DMS153 treated with DMSO at 0.1 percent for 48 hours (cell line): ENCODE results near the gene SYT2.

ENCODE experiments used
- DNase-seq: peaks from one replicate; lab custom pipeline; 2025; ENCODE audit not compliant: unreplicated experiment; lab: John Stamatoyannopoulos, UW

The SYT2 gene

DNA sequence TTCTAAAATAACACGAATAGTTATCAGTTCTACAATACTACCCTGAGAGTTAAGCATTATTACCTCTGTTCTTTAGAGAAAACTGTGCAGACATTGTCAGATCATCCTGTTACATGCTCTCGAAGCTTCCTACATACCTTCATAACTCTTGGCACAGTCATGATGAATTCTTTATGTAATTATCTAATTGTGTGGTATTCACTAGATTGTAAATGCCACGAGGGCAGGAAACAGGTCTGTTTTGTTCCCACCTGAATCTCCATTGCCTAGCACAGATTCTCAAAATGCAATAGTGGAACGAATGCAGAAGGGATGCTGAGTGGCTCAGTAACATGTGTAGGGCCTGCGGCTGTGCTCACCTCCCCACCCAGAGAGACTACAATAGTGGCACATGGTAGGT, 3.4 kb downstream of the SYT2 start:
- DNase-seq = no peak

DNA sequence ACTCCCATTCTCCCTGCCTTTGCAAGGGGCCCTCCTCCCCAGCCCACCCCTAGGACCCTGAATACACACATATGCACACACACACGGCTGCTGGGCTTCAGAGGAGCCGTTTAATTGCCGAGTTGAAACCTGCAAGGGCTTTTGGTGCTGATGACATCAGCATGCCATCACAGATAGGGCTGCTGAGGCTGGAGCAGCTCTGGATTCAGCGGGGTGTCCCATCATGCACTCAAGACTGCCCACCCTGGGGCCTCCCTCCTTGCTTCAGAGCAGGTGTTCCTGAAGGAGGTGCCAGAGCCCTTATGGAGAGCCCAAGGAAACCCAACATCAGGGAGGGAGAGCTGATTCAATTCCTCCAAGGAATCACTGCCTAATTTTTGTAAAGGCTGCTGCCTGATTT, 5.7 kb downstream of the SYT2 start:
- no peak for DNase-seq

DNA sequence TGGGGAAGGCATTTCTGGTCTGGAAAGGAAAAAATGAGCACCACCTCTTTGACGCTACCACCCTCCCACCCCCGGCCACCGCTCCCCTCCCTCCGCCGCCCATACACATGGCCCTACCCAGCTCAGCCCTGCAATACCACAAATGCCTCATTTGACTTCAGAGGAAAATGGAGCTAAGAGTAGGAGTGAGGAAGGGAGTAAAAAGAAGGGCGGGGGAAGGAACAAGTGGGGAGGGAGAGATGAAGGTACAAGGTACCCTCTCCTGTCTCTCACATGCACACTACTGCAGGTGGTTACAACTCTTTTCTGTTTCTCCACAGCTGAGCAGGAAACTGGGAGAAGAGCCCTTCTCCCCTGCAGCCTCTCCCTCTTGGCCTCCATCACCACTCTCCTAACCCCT, 7.1 kb downstream of the SYT2 start:
- DNase-seq = no peak

DNA sequence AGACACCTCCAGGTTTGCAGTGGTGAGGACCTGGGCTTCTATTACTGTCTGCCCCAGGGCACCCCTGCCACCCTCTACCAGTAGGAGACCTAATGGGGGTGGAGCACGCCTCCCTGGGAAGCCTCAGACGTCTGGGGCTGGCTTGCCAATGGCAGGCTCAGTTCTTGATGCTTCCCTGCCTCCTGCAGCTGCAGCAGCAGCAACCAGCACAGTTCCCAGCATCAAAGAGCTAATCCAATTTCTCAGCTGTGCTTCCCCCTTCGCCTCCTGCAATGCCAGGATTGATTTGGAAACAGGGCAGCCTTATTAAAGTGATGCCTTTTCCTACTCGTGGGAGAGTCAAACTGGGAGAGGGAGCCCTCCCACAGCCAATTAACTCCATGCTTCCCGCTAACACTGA, 8.2 kb downstream of the SYT2 start:
- DNase-seq = no peak

DNA sequence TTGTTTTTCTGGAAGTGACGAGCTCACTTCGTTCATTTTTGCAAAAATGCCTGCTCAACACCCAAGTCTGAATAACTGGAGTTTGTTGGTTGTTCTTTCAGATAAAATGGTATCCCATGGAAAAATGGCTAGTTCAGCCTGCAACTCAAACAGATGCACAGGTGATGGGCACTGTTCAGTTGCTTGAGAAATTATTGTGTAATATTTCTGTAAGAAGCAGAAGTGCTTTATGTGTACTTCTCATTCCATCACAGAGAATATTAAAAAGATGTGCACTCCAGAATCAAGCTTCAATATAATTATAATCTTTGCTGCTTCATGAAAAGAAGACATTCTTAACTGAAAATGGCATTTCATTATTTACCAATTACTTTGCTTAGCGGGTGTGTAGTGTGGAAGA, 9.1 kb downstream of the SYT2 start:
- no peak for DNase-seq

DNA sequence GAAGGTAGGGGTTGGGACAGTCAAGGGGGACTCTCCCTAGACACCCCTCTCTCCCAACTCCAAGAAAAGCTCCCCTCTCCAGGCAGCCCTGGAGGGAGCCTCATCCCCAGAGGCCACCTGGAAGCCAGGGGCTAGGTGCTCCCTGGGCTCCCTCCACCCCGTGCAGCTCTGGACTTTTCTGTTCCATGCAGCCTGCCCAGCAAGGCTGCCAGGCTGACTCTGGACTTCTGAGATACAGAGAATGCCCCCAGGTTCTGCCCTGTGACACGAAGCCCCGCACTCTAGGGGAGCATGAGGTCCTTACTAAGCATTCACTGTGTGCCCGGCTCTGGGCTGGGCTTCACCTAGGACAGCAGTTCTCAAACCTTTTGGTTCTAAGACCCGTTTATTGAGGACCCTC, 10.2 kb downstream of the SYT2 start:
- no peak for DNase-seq

DNA sequence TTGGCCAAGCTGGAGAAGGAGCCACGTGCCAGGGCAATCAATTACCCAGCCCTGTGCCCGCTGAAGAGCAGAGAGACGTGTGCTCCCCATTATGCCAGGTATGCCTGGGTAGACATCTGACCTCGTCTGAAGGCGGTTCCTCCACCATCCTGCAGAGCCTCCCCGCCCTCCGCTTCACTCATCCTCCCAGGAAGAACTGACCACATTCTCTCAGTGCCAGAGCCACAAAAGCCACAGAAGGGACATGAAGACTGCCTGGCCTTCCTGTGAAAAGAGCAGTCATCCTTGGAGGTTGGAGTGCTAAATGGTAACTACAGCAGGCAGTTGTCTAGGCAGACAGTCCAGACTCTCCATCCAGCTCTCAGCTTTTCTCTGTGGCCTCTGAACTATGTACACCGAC, 12.0 kb downstream of the SYT2 start:
- DNase-seq = no peak

DNA sequence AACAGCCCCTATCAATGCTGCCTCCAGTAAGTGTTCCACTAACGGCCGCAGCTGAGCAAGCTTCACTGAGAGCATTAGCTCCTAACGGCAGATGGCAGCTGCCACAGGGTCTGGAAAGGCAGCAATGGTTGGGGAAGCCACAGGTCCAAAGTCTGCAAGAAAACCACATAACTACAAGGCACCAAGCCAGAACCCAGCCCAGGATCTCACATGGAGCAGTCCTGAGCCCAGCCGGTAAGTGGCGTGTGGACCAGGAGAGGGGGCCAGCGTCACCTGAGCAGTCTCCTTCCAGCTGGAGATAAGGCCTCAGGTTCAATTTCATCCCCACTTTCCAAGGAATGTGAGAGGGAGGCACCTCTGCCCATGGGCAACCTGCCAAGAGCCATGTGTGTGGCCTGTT, 13.2 kb downstream of the SYT2 start:
- no peak for DNase-seq

DNA sequence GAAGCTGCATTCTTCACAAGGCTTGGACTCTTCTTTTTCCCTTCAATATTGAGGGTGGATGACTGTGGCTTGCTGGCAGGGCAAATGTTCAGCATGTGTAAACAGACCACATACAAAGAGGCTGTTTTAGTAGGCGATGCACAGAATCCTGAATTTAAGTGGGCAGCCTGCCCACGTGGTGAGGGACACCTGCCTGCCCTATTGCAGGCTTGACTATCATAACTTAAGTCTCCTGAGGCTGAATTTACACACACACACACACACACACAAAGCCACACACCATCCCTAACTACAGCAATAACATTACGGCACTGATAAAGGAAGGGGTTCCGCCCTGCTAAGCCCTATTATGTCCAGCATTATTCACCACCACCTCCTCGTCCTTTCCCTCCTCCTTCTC, 15.9 kb downstream of the SYT2 start:
- DNase-seq = peak; percentile 81

DNA sequence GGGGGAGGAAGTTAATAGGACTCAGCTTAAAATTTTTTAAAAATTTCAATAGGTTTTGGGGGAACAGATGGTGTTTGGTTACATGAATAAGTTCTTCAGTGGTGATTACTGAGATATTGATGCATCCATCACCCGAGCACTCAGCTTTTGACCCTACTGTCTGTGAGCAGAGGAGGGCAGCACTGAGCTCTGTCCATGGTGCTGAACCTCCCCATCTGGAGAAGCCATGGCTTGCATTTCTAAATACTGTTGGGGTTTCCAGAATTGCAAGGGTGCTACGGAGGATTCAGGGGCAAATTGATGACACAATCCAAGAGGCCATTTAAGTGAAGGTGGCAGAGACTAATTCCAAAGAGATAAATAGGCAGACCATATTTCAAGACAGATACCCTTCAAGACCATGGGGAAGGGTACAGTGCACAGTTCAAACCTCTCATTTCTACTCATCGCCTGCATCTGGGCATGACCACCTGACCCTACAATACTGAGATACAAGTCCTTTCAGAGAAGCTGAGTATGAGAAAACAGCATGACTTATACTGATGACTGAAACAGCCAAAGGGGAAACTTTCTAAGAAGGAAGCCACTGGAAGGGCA, 17.2 kb downstream of the SYT2 start:
- peak; percentile 16 for DNase-seq

DNA sequence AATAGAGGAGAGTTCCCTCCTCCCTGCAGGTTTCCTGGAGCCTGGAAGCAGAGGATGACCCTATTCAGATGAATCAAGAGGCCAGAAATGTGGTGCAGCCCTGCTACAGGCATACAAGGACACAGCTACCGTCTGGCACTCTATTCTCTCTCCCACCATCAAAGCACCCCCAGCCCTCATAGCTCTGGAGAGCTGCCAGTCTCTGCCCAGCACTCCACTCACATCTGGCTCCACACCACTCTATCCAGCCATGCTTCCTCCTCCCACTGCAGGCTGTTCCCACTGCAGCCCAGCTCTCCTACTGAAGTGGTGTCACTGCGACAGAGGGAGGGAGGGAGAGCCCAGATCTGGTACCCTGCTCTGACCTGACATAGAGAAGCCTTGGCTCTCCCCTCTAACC, 18.4 kb downstream of the SYT2 start:
- DNase-seq = peak; percentile 51

DNA sequence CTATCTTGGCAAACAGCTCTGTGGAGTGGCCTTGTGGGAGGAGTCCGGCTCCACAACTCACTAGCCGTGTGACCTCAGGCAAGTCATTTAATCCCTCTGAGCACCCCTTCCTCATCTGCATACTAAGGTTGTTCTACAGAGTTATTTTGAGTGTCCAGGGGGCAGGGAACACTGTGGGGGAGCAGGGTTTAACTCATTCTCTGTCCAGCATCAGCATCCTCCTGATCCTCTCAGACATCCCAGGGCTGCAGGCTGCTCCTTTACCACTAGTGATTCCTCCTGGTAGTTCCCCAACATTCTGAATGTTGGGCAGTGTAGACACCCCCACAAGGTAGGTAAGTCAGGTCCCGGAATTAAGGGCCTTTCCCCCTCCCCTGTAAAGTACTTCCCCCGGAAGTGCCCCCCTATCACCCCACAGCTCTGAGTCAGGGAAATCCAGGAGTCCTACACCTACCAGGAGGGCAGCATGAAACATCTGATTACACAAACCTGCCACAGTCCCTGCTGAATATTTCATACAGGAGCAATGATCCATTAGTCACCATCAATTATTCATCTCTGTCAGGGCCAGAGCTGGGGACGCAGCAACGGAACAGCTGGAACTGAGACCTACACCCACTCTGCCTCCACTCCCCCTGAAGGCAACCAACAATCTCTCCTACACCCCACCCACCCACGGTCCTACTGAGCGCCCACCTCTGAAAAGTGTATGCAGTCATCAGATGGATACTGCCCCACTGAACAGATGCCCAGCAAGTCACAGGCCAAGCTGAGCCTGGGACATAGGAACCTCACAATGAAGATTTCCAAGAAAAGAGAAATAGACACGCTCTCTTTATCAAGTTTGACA, 20.5 kb downstream of the SYT2 start:
- DNase-seq = no peak

DNA sequence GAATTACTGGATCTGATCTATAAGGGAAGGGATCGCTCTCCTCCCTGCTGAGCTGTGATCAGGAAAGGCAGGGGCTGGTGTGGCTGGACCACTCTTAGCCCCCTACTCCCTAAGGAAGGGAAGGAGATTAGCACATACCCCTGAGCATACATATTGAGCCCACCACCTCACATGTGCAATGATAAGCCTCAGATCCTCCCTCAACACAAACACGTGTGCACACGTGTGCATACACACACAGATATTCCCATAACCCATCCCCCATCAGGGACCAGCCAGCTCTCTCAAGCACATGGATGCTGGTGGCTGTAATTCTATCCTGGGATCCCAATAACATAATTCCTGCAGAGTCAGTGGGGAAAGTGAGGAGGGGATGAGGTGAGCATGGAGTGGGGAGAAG, 21.2 kb downstream of the SYT2 start:
- no peak for DNase-seq

DNA sequence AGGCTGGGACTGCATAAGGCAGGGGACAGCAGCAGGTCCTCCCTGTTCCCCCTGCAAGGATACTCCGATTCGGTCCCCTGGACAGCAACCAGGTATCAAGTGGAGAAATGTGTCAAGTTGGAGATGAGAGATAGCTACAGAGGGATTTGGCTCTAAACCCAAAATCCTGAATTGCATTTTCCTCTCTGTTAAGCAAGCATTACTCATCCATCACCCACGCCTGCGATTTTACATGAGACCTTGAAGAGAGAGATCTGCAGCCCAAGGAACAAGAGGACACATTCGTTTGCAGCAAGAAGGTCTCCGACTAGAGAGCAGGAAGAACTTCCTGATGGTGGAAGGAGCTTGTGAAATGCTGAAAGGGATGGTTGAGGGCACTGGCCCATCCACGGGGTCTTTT, 21.9 kb downstream of the SYT2 start:
- DNase-seq = no peak

DNA sequence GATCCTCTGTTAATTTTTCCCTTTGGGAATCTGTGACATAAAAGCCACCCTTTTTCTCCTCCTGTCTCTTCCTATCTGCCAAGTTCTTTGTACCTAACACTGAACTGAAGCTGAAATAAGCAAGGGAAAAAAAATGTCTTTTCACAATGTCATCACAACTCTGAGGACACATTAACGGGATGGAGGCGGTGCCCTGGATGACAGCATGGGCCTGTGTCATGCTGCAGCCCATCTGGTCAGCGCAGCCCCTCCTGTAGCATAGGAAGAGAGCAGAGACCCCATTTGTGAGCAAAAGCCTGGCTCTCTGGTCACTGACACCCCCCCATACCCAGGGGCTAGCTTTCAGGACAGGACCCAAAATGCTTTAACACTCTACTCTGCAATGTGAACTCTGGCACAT, 22.5 kb downstream of the SYT2 start:
- DNase-seq = no peak

DNA sequence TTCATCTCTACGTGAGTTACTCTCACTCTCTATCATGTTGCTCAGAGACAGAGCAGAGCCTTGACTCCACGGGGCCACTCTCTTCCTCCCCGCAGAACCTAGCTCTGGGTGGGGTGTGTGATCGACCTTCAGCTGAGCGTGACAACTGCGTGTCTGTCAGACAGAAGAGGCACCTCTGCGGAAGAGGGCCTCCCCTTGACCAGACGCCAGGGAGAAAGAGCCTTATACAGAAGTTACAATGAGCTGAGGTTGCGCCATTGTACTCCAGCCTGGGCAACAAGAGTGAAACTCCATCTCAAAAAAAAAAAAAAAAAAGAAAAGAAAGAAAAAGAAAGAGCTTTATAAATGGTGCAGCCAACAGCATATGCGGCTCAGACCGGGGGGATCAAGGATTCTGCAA, 22.9 kb downstream of the SYT2 start:
- DNase-seq = no peak

DNA sequence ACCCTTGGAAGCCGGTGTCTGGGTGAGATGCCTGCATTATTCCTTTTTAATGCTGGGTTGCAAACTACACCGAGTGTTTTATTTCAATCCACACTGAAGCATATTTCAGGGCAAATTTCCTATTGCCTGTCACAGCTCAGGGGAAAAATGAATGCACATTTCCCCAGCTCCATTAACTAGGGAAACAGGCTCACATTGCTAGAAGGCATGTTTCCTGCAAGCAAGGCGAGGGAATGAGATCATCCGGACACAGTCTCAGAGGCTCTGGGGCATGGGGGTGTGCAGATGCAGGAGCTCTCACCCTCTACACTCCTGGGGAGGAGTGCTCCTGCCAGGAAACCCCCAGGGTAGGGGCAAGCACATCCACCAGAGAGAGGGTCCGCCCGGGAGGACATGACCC, 24.6 kb downstream of the SYT2 start:
- DNase-seq = no peak

DNA sequence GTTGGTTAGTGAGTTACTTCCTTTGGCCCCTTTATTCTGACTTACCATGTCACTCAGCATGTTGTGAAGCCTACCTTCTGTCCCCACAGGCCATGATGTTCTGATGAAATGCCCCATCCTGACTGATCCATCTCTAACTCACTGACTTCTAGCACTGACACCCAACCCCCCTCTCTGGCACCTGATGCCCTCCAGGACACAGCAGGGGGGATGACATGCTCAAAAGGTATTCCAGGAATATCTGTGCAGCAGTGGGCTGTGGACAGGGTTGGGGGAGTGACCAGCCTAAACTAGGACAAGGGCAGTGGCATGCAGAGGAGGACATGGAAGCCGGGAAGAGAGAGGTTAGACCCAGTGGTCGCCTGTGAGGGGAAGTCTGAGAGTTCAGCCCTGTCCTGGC, 25.5 kb downstream of the SYT2 start:
- DNase-seq = no peak

DNA sequence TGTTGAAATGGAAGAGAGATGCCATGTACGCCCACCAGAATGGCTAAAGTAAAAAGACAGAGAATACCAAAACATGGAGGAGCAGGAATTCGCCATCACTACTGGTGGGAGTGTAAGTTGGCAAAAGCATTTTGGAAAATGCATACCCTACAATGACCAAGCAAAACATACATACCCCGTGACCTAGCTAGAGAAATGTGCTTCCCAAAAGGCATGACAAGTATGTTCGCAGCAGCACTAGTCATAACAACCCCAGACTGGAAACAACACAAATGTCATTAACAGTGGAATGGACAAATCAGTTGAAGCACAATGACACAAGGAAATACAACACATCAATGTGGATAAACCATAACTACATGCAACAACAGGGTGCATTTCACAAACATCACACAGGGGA, 27.2 kb downstream of the SYT2 start:
- DNase-seq = no peak

DNA sequence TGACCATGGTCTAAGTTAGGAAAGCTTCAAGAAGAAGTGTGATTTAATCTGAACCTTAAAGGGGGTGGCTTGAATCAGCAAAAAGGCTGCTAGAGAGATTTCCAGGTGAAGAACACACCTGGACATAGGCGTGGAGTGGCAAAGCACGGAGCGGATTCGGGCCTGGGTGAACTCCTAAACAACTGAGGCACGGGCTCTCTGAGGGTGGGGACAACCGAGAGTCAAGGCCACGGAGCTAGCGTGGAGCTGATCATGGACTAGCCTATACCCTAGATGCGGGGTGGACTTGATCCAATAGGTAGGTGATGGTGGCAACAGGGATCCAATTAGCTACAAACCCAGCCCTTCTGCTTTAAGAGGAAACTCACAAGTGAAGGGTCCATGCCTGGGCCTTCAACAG, 27.8 kb downstream of the SYT2 start:
- no peak for DNase-seq

DNA sequence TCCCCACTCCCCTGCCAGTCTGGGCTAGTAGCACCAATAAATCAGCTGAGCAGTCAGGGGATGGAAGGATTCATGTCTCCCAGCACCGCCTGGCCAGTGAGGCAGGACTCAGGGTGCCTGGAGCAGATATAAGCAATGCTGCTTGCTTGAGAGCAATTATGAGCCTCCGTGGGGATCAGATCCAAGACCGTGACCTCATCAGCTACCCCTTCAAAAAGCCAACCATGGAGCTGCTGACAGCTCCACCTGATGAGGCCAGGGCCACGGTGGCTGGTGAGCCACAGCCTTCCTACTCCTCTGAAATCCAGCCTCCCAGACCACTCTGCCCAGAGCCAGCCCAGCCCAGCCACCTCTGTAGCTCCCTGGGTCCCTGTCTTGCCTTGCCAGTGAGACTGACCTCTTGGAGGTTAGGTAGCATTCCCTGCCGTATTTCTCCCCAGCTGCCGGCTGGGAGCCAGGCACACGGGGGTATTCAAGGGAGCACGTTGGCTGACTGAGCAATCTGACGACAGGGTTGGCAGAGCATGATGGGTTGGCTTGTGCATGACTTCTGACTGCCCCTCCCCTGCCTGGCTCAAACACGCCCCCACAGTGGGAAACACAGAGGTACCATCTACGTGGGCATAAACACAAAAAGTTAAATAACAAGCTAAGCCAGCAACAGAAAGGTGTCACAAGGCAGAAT, 28.4 kb downstream of the SYT2 start:
- no peak for DNase-seq

DNA sequence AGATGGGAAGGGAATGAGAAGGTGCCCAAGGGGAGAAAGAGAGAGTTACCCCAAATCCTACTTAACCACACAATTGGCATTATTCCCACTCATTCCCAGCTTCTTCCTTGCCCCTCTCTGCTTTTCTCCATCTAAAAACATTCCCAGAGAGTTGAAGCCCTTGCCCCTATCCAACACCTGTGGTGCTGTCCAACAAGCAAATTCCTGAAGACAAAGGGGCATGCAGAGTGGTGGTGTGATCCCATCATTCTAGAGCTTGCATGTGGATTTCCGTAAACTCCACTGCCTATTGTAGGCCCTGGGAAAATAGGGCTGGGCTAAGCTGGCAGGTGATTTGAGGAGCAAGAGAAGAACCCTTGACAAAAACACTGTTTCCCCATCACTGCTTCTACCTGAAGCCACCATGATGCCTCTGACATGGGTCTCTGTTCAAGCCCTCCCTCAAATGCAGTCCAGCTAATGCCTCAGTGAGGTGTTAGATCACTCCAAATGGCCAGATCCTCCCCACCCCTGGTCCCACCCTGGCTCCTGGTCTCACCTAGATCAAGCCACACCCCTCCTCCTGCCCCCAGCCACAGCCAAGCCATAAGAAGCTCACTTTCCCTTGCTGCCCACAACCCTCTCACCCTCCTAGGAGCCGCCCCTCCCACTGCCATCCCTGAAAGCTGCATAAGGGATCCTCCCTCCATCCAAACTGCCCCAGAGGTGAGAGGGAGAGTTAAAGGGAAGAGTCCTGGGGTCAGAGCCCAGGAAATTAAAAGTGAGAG, 29.5 kb downstream of the SYT2 start:
- no peak for DNase-seq
